HUES48 (cell line): ENCODE measurements around the gene AUTS2.
A peak's percentile ranks its signal among the peaks of the same experiment; 100 is the strongest.

ENCODE experiments used
- H3K27ac ChIP-seq: one replicate; pipeline ENCODE4 v1.7.0; 2013; ENCODE audit warnings: low read depth, low read length, inconsistent platforms
- H3K27me3 ChIP-seq: 2 replicates; pipeline ENCODE4 v1.6.1; 2013; ENCODE audit warnings: mild to moderate bottlenecking, low read length; ENCODE audit not compliant: control insufficient read depth, insufficient read depth
- H3K36me3 ChIP-seq: 2 replicates; pipeline ENCODE4 v1.6.1; 2013; ENCODE audit warnings: low read length; ENCODE audit not compliant: control insufficient read depth, insufficient read depth
- H3K4me1 ChIP-seq: 2 replicates; pipeline ENCODE4 v1.6.1; 2013; ENCODE audit warnings: mild to moderate bottlenecking, low read length; ENCODE audit not compliant: control insufficient read depth, insufficient read depth
- H3K4me3 ChIP-seq: 2 replicates; pipeline ENCODE4 v1.5.1; 2013; ENCODE audit warnings: mild to moderate bottlenecking, low read depth, low read length
- H3K9ac ChIP-seq: 2 replicates; pipeline ENCODE4 v1.6.1; 2013; ENCODE audit warnings: mild to moderate bottlenecking, low read depth, low read length, moderate library complexity
- H3K9me3 ChIP-seq: 2 replicates; pipeline ENCODE4 v1.6.1; 2013; ENCODE audit warnings: low read length; ENCODE audit not compliant: control insufficient read depth, insufficient read depth

AUTS2 gene

GRCh38 chr7:70712942-70713341, 1114.7 kb downstream of the AUTS2 start:
- H3K4me3 ChIP-seq = no peak overlapping the region

DNA sequence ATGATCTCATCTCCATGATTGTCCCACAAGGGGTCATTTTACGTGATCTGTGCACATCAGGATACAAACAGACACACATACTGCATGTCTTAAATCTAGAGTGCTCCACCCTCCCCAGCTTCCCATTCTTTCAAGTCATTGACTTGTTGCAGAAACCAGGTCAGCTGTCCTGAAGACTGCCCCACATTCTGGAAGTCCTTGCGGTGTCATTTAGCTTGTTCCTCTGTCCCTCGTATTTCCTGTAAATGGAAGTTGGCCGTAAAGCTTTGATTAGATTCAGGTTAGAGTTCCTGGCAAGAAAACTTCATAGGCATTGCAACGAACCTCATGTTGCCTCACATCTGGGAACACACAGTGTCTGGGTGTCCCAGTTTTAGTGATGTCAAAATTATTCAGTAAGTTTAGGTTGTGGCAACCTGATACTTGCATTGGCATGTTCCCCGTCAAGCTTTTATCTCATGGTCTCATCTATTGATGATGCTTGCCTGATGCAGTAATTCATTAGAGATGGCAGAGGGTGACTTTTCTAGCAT, 1116.3 kb downstream of the AUTS2 start:
- no peak overlapping the region for H3K27ac ChIP-seq
- H3K9ac ChIP-seq = no peak overlapping the region
- H3K4me3 ChIP-seq = no peak overlapping the region
- no peaks in the 10 kb centered on the region for H3K27me3 ChIP-seq
- peaks cover 38% of the 10 kb centered on the region for H3K4me1 ChIP-seq
- no peaks in the 10 kb centered on the region for H3K9me3 ChIP-seq
- H3K36me3 ChIP-seq = peaks cover 27% of the 10 kb centered on the region

More at GRCh38 chr7:70712942-70713341, 1114.7 kb downstream of the AUTS2 start:
- Histone ChIP-seq H3K4me1 (peaks cover 39% of the 10 kb centered on the region), H3K27me3 (no peaks in the 10 kb centered on the region), H3K9ac (no peak overlapping the region), H3K36me3 (peaks cover 26% of the 10 kb centered on the region), H3K9me3 (no peaks in the 10 kb centered on the region), H3K27ac (no peak overlapping the region)

DNA sequence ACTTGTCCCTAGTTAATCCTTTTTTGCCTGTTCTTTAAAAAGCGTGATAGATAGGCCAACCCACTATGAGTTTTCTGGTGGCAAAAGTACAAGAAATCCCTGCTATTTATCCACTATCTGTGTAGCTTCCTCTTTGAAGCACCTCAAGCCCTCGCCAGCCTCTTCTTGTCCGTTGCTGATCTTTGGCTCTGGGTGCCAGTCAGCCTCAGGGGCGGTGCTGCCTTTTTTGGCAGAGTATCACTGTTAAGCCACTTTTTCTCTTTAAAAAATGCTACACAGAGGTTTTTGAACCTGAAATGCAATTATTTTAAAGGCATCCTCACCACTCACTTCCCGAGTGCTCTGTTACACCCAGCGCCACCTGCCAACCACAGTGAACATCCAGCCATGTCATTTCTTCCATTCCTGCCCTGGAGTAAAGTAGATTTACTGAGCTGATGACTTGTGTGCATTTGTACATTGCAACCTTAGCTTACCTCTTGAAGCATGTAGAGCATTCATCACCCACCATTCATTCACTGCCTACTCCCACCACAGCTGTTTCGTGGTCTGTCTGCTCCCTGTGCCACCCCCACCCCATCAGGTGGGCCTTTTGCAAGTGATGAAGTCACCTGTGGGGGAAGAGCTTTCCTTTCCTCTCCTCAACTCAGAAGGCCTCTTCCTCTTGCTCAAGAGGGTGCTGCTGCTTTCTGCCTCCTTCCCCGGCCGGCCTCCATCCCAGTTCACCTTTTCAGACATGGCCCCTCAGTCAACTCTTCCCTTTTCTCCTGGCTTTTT, 1119.5 kb downstream of the AUTS2 start:
- no peak overlapping the region for H3K4me3 ChIP-seq
- peaks cover 26% of the 10 kb centered on the region for H3K36me3 ChIP-seq
- H3K4me1 ChIP-seq = peaks cover 48% of the 10 kb centered on the region
- no peak overlapping the region for H3K27ac ChIP-seq
- H3K9me3 ChIP-seq = no peaks in the 10 kb centered on the region
- H3K9ac ChIP-seq = no peak overlapping the region
- H3K27me3 ChIP-seq = no peaks in the 10 kb centered on the region

DNA sequence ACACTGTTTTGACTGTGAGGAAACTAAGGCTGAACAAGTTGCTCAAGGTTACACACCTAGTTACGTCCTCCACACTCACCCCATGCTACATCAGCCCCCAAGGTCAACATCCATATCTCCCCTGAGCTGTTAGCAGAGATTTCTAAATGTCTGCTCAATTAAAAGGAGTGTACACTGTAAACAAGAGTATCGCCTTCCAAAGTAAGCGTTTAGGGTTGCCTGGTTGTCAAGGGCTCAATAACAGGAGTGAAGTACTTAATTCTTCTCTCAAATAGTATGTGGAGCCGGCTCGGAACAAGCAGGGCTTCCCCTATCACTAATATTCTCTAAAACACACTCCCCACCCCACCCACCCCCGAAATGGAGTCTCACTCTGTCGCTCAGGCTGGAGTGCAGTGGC, 1120.8 kb downstream of the AUTS2 start:
- H3K27me3 ChIP-seq = no peaks in the 10 kb centered on the region
- H3K9me3 ChIP-seq = no peaks in the 10 kb centered on the region
- H3K36me3 ChIP-seq = peaks cover 26% of the 10 kb centered on the region
- H3K9ac ChIP-seq = no peak overlapping the region
- H3K4me1 ChIP-seq = peaks cover 50% of the 10 kb centered on the region
- H3K27ac ChIP-seq = no peak overlapping the region
- no peak overlapping the region for H3K4me3 ChIP-seq

DNA sequence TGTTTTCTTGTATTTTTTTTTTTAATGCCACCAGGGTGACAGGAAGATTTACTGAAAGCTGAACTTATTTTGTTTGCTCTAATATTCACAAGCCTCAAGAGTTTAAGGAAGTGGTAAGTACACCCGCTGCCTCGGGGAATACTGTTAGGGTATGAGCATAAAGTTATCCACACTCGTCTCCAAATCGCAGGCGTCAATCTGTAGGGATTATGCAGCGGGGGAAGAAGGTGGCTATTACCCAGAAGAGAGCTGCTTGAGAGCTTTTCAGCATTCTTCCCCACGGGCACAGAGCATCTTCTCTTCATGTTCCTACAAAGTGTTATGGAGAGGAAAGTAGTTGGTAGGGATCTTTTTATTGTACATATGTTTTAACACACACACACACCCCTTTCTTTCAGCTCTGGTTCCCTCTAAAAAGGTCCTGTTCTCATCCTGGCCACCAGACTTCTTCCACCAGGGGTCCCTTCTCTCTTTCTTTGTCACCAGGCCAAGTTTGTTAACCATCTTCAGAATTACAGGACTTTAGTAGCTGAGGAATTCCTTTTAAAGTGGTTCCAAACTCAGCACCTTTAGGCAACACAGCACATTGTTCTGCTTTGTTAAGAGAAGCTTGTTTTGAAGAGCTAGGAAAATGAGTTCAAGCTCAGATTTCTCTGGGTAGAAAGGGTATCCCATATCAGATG, 1122.1 kb downstream of the AUTS2 start:
- H3K36me3 ChIP-seq = peaks cover 20% of the 10 kb centered on the region
- no peak overlapping the region for H3K27ac ChIP-seq
- H3K9ac ChIP-seq = no peak overlapping the region
- H3K4me1 ChIP-seq = peaks cover 58% of the 10 kb centered on the region
- no peaks in the 10 kb centered on the region for H3K27me3 ChIP-seq
- H3K9me3 ChIP-seq = no peaks in the 10 kb centered on the region
- H3K4me3 ChIP-seq = no peak overlapping the region

DNA sequence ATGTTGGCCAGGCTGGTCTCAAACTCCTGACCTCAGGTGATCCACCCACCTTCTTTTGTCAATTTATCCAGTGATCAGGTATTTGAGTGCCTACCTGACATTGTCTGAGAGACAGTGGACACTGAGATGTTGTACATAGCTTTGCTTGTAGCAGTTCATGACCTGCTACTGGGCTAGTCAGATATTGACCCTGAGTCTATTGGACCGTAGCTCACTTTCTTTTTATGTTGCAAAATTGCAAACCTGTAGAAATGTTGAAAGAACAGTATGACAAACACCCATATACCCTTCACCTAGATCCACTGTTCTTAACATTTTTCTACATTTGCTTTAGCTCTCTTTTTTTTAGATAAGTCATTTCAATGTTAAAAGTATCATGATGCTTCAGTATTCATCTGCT, 1123.2 kb downstream of the AUTS2 start:
- Histone ChIP-seq H3K36me3 (peaks cover 20% of the 10 kb centered on the region), H3K27me3 (no peaks in the 10 kb centered on the region), H3K4me3 (no peak overlapping the region), H3K4me1 (peaks cover 69% of the 10 kb centered on the region), H3K27ac (no peak overlapping the region), H3K9me3 (no peaks in the 10 kb centered on the region), H3K9ac (no peak overlapping the region)

GRCh38 chr7:70723339-70723738, 1125.1 kb downstream of the AUTS2 start:
- no peaks in the 10 kb centered on the region for H3K9me3 ChIP-seq
- H3K4me3 ChIP-seq = no peak overlapping the region
- peak overlapping the region; percentile 1 for H3K27ac ChIP-seq
- H3K36me3 ChIP-seq = peaks cover 15% of the 10 kb centered on the region
- H3K9ac ChIP-seq = no peak overlapping the region
- no peaks in the 10 kb centered on the region for H3K27me3 ChIP-seq
- H3K4me1 ChIP-seq = peaks cover 69% of the 10 kb centered on the region

DNA sequence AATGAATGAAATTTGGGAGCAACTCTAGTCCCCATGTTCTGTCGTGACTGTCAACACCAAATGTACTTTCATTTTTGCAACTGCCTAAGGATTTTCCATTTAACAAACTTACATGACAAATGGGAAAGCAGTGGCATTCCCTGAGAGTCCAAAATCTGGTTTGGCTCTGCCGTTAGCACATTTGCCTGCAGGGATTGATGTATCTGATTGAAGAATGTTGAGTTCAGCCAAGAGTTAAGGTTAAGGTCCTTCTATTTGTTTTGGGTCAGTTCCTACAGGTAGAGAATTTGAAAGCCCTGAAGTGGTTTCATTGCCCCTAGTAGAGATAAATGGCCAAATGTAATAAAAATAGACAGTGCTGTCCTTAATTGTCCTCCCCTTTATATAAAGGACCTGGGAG, 1127.2 kb downstream of the AUTS2 start:
- peaks cover 11% of the 10 kb centered on the region; the same call in 1 of the 2 replicates for H3K36me3 ChIP-seq
- peaks cover 2% of the 10 kb centered on the region; the same call in 1 of the 2 replicates for H3K9me3 ChIP-seq
- peaks cover 66% of the 10 kb centered on the region for H3K4me1 ChIP-seq
- H3K4me3 ChIP-seq = no peak overlapping the region
- H3K27me3 ChIP-seq = no peaks in the 10 kb centered on the region
- H3K27ac ChIP-seq = no peak overlapping the region
- no peak overlapping the region for H3K9ac ChIP-seq

DNA sequence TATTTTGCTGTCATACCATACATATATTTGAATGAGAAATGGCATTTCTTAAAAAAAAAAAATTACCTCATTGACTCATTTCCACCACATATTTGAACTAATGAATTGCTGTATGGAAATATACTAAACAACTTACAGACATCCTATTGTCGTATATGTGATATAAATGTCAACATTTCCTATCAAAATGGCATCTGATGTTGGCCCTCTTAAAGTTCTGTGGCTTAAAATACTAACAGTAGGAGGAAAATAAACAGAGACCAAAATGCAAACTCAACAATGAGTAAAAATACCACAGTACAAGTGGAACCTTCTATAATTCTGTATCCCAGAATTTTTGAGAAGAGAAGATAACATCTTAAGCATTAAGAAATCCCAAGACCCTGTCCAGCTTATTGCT, 1128.0 kb downstream of the AUTS2 start:
- peaks cover 4% of the 10 kb centered on the region; the same call in 1 of the 2 replicates for H3K9me3 ChIP-seq
- no peak overlapping the region for H3K27ac ChIP-seq
- peaks cover 63% of the 10 kb centered on the region for H3K4me1 ChIP-seq
- H3K27me3 ChIP-seq = no peaks in the 10 kb centered on the region
- H3K36me3 ChIP-seq = 0 out of 2 replicates have a peak, but pooled peaks cover 5% of the 10 kb centered on the region
- no peak overlapping the region for H3K9ac ChIP-seq
- 0 out of 2 replicates have a peak overlapping the region, but pooled peaks have one; percentile 7 for H3K4me3 ChIP-seq

DNA sequence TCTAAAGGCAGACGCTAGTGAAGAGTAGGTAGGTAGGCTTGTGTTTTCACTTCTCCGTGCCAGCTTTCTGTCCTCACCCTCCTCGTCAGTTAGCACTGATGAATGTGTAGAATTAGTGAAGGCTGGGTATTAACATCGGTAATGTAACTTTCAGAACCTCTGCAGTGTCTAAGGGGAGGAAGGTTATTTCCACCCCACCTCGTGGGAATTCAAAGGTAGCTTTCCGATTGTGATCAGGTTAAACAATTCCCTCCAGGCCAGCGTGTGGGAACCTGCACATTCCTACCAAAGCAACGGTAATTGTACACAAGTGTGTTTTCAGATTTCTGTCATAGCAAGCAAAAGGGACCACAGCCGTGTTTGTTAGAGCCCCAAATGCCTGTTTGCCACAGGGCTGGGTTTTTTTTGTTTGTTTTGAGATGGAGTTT, 1128.7 kb downstream of the AUTS2 start:
- Histone ChIP-seq H3K4me3 (no peak overlapping the region), H3K36me3 (0 out of 2 replicates have a peak, but pooled peaks cover 5% of the 10 kb centered on the region), H3K27me3 (no peaks in the 10 kb centered on the region), H3K9me3 (peaks cover 4% of the 10 kb centered on the region; the same call in 1 of the 2 replicates), H3K27ac (peak overlapping the region; percentile 26), H3K4me1 (peaks cover 57% of the 10 kb centered on the region), H3K9ac (no peak overlapping the region)

- Histone ChIP-seq H3K4me1 (peaks cover 54% of the 10 kb centered on the region), H3K9ac (no peak overlapping the region), H3K9me3 (peaks cover 4% of the 10 kb centered on the region; the same call in 1 of the 2 replicates), H3K27ac (peak overlapping the region; percentile 91), H3K4me3 (no peak overlapping the region), H3K27me3 (no peaks in the 10 kb centered on the region), H3K36me3 (0 out of 2 replicates have a peak, but pooled peaks cover 5% of the 10 kb centered on the region)
Observed at GRCh38 chr7:70727861-70728260, 1129.6 kb downstream of the AUTS2 start.
